HG02798 (cell line): ENCODE data around the gene ADCY6.

Experiments used
- ATAC-seq: cut with Tn5 transposase; IDR thresholded peaks from one replicate; pipeline ENCODE4 v1.9.1; 2021; ENCODE audit warnings: mild to moderate bottlenecking; ENCODE audit not compliant: unreplicated experiment, poor library complexity

Gene ADCY6

DNA sequence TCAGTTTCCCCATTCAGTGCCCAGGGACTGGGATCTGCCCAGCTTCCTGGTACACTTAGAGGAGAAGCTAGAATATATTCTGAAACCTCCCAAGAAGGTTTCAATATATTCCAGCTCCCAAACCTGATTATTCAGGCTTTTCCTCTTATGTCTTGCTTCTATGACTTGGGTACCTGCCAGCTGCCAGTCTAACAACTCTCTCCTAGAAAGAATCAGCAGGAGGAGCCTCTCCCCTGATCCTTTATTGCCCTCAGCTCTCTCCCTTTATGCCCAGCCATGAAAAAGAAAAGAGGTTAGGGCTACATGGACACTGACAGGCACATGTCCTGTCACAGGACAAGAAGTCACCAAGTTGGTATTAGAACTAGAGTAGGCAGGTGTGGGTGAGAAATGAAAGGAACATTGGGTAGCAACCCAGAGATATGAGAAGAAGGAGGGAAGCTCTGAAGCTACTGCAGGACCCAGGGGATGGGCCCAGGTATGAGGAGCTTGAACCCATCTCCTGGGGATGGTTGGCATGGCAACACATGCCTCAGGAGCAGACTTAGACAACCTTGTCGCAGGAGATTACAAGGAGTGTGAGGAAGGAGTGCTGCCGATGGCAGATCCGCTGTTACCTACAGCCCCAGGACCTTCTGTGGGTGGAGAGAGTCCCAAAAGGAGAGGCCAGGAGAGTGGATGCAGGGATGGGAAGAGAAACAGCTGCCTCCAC lies 27.4 kb upstream of the ADCY6 start:
- ATAC-seq: no peak

DNA sequence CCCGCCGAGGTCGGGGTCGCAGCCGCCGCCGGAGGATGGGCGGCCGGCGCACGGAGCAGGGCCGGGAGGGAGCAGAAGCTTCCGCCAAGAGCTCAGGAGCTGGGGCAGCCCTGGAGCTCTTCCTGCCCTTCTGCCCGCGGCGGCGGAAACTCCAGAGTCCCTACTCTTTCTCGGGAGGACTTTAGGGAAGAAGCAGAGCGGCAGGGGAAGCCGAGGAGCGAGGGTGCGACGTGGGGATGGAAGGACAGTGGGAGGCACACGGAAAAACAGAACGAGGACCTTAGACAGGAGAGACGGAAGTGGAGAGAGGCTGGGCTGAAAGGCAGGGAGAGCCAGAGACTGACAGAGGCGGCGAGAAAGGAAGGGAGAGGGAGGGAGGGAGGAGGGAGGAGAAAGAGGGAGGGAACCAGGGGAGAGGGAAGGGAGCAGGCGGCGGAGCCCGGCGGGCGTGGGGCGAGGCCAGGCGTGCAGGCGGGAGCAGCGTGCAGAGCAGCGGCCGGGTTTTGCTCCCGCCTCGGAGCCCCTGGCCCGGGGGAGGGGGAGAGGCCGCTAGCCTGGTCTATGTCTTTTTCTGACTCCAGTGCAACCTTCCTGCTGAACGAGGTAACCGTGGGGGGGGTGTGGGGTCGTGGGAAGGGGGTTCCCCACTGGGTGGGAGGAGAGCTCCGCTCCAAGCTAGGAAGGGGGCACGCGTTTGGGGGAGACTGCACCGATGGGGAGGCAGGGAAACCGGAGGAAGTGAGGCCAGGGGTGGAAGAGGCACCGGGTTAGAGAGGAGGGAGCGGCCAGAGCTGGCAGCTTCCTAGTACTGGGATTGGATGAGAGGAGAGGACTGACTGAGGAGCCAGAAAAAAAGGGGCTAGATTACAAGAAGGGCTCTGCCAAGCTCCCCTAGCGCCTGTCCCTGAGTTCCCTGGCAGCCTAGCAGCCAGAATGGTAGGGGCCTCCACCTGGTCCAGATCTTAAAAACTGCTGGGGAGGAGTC lies 26.5 kb upstream of the ADCY6 start:
- peak; percentile 29 for ATAC-seq

DNA sequence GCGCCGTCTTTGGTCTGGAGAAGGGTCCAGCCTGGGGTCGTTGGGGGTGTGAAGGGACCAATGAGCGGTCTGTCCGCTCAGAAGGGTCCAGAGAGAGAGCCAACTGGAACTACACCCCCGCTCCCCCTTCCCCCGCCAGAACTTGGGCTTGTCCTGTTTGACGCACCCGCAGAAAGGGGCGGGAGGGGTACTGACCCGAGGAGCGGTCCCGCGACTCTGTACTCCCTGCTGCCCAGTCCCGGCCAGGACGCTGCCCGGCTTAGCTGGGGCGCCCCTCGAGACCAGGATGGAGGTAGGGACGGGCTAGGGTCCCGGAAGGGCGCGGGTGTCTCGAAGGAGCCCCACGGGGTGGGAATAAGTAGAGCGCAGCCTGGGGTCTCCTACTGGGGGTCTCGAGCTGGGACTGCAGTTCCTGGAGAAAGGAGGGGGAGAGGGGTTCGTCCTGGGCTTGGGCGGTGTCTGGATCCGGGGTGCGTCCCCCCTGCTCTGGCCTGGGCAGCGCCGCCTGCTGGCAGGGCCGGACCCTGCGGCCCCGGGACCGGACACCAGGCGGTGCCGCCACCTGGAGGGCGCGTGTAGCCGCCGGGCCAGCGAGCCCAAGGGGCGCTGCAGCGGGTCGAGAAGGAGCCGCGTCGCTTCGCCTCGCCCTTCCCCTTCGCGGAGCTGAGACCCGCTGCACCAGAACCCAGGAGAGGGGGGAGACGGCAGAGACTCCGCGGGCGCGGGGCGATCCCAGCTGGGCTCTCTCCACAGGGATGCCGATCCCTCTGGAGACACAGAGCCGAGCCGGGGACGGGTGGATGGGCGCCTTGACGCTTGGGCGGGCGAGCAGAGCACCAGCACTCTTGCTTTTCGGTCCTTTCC lies 25.6 kb upstream of the ADCY6 start:
- peak; percentile 86 for ATAC-seq

DNA sequence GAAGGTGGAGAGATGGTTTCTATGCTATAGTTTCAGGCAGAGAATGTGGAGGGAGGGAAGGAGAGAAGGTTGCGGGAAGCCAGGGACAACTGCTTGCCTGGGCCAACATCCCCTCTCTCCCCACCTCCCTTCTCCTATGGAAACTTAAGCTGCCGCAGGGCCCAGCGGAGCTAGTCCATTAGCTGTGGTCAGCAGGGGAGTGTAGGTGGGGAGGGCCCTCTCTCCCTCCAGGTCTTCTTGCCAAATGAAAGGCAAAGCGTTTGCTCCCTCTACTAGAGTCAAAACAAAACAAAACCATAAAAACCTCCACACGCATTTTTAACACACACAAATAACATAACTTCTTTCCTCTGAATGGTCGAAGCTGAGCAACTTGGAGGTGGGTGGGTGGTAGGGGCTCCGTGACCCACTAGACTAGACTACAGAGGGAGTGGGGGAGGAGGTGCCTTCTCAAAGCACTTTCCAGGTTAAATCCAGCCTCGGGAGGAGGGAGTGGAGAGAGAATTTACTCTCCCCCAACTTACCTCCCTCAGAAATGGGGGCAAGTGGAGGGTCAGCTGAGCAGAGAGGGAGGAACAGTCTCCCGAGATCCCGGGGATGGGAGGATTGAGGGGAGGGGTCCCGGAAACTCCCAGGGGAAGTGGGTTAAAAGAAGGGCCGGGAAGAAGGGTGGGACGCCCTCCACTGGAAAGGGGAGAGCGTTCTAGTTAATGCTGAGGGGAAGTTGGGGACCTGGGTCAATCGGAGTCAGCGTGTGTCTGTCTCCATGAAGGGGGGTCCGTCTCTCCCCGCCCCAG lies 24.8 kb upstream of the ADCY6 start:
- ATAC-seq: no peak

DNA sequence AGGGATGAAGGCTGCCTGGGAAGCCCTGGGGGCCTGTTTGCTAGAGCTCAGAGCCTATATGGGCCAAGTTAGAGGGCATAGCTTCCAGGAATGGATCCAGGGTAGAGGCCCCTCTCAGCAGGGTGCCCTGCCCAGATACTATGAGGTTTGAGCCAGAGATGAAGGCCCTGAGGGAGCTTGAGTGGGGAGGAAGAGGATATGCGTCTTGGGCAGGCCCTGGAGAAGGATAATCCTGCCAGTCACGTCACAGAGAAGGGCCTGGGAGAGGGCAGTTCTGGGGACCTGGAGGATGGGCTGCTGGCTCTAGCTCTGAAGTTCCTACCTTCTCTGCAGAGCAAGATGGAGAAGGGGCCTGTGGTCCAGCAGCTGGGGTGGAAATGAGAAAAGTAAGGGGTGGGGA lies 23.5 kb upstream of the ADCY6 start:
- no peak for ATAC-seq

DNA sequence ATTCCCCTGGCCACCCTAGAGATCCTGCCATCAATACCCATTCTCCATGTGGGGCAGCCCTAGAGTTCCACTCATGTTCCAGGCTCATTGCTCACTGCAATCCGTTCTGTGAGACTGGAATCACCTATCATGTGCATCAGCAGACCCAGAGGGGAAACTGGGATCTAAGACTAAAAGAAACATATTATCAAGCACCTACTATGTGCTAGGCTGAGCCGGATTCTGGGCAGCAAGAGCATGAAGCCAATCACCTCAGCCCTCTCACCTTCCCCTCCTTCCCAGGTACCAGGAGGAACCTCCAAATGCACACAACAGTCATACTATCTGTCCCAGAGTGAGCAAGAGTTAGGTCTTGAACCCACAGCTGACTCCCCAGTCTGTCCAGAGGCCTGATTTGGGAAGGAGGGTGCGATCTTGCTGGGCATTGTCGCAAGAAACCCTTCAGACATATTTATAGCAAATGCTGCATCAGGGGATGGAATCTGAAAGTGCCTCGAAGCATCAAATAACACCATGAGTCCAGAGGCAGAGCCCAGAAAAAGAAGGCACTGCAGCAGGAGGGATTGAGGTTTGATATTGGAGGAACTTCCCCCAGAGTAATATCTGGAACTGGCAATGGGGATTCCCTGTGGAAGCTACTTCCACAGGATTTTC lies 22.7 kb upstream of the ADCY6 start:
- no peak for ATAC-seq

DNA sequence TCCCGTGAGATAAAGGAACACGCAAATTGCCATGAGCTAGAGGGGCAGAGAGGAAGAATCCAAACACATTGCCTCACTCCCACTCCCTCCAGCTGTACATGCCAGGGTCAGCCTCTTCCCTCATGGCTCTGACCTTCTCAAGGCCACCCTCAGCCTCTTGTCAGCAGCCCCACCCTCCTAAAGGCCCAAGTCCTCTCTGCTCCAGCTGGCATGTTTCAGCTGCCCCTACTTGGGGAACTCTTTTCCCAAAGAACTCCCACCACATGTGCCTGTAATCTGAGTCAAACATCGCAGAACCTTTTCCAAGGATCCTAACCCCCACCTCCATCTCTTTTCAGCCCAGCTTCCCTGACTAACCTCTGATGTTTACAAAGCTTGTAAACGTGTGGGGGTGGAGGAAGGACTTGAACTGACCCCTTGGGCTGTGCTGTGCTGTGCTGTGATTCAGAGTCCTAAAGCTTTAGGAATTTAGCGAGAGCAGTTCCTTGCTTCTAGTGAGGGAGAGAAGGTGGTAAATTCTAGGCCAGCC lies 22.1 kb upstream of the ADCY6 start:
- ATAC-seq: no peak

DNA sequence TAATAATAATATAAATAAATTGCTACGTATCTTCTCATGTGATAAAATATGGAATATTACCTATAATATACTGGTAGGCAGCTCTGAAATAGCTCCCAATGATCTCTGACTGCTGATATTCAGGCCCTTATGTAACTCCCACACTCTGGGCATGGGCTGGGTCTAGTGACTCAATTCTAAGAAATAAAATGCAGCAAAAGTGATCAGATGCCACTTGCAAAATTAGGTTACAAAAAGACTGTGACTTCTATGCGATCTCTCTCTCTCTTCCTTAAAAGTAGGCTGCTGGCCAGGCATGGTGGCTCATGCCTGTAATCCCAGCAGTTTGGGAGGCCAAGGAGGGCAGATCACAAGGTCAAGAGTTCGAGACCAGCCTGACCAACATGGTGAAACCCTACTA lies 19.1 kb upstream of the ADCY6 start:
- ATAC-seq: no peak

DNA sequence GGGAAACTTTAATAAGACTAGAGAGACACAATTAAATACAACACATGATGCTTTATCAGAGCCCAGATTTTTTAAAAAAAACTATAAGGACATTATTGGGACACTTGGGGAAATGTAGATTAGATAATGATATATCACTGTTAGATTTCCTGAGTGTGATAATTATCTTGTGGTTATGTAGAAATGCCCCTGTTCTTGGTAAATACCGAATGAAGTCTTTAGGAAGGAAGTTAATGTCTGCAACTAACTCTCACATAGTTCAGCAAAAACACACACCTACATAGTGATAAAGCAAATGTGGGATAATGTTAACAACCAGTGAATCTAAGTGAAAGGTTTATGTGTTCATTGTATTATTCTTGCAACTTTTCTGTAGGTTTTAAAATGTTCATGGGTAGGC lies 14.8 kb upstream of the ADCY6 start:
- no peak for ATAC-seq

DNA sequence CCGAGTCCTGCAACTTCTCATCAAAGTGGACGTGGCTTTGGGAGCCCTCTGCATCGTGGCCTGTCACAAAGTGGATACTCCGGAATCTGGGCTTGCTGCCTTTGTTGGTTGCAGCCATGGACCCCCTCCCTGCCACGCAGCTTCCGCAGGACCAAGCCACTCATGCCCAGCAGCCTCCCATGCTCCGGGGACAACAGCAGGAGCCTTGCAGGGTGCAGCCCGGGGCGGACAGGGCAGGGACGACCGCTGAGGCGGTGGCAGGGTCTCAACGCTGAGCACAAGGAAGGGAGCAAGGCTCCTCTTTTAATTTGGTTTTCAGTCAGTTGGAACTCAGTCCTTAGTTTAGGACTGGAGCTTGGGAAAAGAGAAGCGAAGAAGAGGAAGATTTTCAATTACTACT lies 12.1 kb upstream of the ADCY6 start:
- no peak for ATAC-seq

DNA sequence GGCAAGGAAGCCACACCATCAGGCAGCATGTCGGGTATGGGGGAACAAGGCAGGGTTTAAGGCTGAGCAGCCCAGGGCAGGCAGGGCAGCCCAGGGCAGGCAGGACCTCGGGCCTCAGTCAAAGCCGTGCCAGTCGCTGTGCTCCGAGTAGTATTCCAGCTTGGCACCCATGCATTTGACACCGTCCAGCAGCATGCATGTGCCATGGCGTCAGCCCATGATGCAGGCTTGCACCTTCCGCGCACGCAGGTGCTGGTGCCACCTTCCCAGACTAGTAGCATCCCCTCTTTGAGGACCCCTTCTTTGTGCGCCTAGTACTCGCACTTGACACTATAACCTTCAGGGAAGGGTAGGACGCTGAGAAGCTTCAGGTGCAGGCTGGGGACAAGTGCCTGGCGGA lies 11.6 kb upstream of the ADCY6 start:
- no peak for ATAC-seq

DNA sequence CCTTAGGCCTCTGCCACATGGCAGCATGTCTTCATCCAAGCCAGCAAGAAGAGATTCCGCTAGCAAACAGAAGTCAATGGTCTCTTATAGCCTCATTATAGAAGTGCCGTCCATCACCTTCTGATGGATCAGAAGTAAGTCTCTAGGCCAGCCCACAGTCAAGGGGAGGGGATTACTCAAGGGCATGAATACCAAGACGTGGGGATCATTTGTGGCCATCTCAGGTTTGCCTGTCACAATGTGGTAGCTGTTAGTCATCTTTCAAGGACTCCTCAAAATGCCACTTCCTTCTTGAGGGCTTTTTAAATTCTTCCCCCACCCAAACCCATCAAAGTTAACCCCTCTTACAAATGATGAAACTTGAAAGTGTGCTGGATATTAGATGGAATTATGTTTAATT lies 8.1 kb upstream of the ADCY6 start:
- ATAC-seq: no peak

DNA sequence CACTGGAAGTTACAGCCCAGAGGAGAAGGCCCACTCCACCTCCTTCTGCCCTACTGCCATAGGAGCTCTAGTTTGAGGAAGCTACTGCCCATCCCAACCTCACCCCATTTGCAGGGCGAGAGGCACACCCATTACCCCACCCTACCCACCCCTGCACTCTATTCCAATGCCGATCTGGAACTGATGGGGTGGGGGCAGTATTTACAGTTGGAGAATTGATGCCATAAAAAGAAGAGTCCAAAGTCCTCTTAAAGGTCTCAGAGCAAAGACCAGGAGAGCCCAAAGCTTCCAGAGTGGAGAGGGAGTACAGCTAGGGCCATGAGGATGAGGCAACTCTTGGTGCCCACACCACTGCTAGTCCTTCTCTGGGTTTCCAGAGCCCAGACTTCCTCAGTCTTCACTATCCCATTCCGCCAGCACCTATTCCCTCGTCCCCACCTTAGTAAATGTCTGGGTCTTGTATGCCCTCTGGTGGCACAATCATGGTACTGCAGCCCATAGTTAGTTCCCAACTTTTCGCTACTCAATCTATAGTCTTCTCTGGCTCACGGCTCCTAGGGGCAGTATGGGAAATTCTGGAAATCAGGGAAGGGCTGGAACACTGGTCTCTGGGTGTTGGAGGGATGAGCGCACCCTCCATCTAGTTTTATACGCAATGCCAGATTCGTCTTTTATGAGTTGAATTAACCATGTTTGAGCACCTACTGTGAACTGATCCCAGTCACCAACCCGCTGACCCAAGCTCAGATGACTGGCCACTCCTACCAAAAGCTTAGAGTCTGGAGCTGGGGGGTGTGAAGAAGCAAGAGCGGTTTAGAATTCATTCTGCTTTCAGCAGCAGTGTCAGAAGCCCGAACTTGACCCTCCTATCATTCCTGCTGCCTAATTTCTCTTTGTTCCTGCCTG lies 6.9 kb upstream of the ADCY6 start:
- peak; percentile 64 for ATAC-seq

DNA sequence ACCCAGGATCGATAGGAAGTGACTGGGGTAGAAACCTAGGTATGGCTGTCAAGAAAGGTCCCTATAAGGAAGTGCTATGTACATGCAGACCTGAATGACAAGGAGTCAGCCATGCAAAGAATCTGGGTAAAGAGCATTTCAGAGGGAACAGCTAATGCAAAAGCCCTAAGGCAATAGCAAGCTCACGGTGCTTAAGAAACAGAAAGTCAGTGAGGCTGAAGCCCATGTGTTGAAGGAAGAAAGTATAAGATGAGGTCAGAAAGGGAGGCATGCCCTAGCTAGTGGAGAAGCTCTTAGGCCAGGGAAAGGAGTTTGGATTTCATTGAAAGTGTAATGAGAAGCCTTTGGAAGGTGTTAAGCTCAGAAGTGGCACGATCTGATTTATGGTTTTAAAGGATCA lies 6.0 kb upstream of the ADCY6 start:
- no peak for ATAC-seq

DNA sequence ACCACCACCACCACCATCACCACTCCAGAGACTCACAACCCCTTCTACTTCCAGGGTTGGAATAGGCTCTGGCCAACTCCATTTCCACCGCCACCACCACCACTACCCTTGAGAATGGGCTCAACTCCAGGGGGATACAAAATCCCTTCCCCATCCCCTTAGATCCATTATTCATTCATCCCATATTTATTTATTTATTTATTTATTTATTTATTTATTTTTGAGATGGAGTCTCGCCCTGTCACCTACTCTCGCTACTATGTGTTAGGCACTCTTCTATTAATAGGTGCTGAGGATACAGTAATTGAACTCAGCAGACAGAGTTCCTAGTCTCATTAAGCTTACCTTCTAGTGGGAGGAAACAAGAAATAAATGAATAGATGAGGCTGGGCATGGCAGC lies 4.8 kb upstream of the ADCY6 start:
- no peak for ATAC-seq

DNA sequence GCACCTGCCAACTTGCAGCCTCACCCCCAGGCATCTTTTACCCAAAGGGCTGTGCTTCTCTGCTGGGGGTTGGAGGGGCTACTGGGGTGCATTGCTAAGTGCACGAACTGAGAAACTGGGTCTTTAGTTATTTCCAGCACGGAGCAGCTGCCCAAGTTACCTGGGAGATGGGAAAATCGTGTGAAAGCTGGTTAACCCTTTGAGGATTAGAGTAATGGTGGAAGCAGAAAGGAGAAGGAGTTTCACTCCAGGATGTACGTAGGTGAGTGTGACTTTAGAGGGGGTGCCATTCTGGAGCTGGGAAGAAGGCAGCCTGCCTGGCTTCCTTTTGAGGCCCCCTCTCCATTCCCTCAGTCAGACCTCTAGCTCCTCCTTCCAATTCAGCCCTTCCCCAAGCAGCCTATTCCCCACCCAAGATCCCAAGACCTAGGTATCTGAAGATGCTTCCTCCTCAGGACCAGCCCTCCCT lies 1.0 kb upstream of the ADCY6 start:
- no peak for ATAC-seq

DNA sequence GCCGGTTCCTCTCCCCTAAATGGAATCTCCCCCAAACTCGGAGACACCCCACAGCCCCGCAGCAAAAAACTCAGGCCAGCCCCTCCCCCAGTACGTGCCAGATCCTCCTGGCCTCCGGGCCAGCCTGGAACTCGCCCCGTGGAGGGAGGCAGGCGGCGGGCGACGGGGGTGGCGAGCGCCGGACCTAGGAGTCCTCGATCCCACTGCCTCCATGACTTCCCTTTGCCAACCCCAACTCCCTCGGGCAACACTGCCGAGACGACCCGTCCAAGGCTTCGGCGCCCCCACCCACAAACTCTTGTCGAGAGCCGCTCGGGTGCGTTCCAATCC lies 400 bp downstream of the ADCY6 start:
- ATAC-seq: no peak
